ENCODE results near the gene XPO1.

DNA sequence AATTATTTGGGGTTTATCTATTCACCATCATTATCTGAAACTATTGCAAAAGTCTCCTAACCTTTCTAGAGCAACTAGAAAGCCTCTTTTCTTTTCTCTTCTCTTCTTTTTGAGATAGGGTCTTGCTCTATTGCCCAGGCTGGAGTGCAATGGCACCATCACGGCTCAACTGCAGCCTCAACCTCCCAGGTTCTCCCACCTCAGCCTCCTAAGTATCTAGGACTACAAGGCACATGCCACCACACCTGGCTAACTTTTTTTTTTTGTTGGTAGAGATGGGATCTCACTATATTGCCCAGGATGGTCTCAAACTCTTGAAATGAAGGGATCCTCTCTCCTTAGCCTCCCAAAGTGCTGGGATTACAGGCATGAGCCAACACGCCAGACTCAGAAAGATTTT, 24.5 kb upstream of the XPO1 start:
- TF ChIP-seq POLR2A (IDR thresholded peaks at IDR 0.05; ENCODE audit: low read length) (no peak), GATA1 (IDR thresholded peaks at IDR 0.05; ENCODE audit: low read depth, low read length) (no peak)
